ENCODE measurements around the gene ATP8B2. TPM values are rescaled to one million over a fixed set of nuclear protein-coding genes. Genes with fewer than 3 reads are reported as not detected.
"Not testable (repeated sequence)": the region's sequence is repeated elsewhere in the genome, so short reads cannot be mapped to it uniquely, and the experiment has no call there.

ATP8B2 gene
- total RNA-seq, 1 donor: 231 TPM

GRCh38 chr1:154334079-154335024 is 9.0 kb downstream of the ATP8B2 start:
- TF ChIP-seq CTCF (IDR thresholded peaks at IDR 0.05; ENCODE audit: insufficient read depth, low read length): no peak
- H3K4me3 ChIP-seq (ENCODE audit: low read depth, low read length): no peak overlapping the region
- peak; percentile 37 for DNase-seq (ENCODE audit: low read depth)

- peak; percentile 84 for TF ChIP-seq CTCF (IDR thresholded peaks at IDR 0.05; ENCODE audit: insufficient read depth, low read length)
- peak; percentile 87 for DNase-seq (ENCODE audit: low read depth)
- H3K4me3 ChIP-seq (ENCODE audit: low read depth, low read length): no peak overlapping the region
These were observed 9.8 kb downstream of the ATP8B2 start for GRCh38 chr1:154335025-154335714.

- no peak for TF ChIP-seq CTCF (IDR thresholded peaks at IDR 0.05; ENCODE audit: insufficient read depth, low read length)
- DNase-seq (ENCODE audit: low read depth): no peak
- H3K4me3 ChIP-seq (ENCODE audit: low read depth, low read length): no peak overlapping the region
These were observed 12.0 kb downstream of the ATP8B2 start for GRCh38 chr1:154337253-154337894.

GRCh38 chr1:154338875-154339274 is 13.6 kb downstream of the ATP8B2 start:
- no peak overlapping the region for H3K4me3 ChIP-seq (ENCODE audit: low read depth, low read length)
- no peak for DNase-seq (ENCODE audit: low read depth)
- no peak for TF ChIP-seq CTCF (IDR thresholded peaks at IDR 0.05; ENCODE audit: insufficient read depth, low read length)

GRCh38 chr1:154341366-154341765 is 16.0 kb downstream of the ATP8B2 start:
- not testable (repeated sequence) for H3K4me3 ChIP-seq (ENCODE audit: low read depth, low read length); DNase-seq (ENCODE audit: low read depth)

GRCh38 chr1:154342132-154342531 is 16.8 kb downstream of the ATP8B2 start:
- H3K4me3 ChIP-seq (ENCODE audit: low read depth, low read length): no peak overlapping the region
- DNase-seq (ENCODE audit: low read depth): no peak
- TF ChIP-seq CTCF (IDR thresholded peaks at IDR 0.05; ENCODE audit: insufficient read depth, low read length): no peak

Measured in fibroblast of the aortic adventitia (primary cell).